ENCODE measurements around the gene FASTK.

GRCh38 chr7:151110941-151111645, 30.5 kb upstream of the FASTK start:
- TF ChIP-seq EZH2phosphoT487 (IDR thresholded peaks at IDR 0.05; ENCODE audit: borderline replicate concordance) (no peak), ZBTB33 (IDR thresholded peaks at IDR 0.05; ENCODE audit: extremely low read depth, insufficient replicate concordance, low read length) (no peak)

Data from HCT116 (cell line).